CD8-positive, alpha-beta memory T cell (primary cell): ENCODE results near the gene ADAMTS2. TPM values are rescaled to one million over a fixed set of nuclear protein-coding genes. Genes with fewer than 3 reads are reported as not detected.
"Not testable (repeated sequence)": the region's sequence is repeated elsewhere in the genome, so short reads cannot be mapped to it uniquely, and the experiment has no call there.

Experiments used
- CTCF ChIA-PET: fragments of 350-600 bp; sonication (Branson Sonifier 250); formaldehyde crosslinking; loops from one replicate; lab custom pipeline; 2021; ENCODE audit warnings: antibody characterized with exemption; lab: Charles Lee
- POLR2A ChIA-PET: fragments of 350-600 bp; sonication (Branson Sonifier 250); formaldehyde crosslinking; loops from one replicate; lab custom pipeline; 2021; ENCODE audit warnings: antibody characterized with exemption; lab: Charles Lee
- DNase-seq, 5 donors: peaks; one replicate each; pipeline versions ENCODE4 v3.0.0 to v3.0.0-alpha.2; 2020 to 2022; ENCODE audit warnings: mixed read lengths in 1 of 5
- H3K27ac ChIP-seq: one replicate; pipeline ENCODE4 v1.7.0; 2013; ENCODE audit warnings: low read depth, mild to moderate bottlenecking, low read length, moderate library complexity
- H3K27me3 ChIP-seq: 2 replicates; pipeline ENCODE4 v1.7.0; 2013; ENCODE audit warnings: low read length, mild to moderate bottlenecking; ENCODE audit not compliant: insufficient read depth, poor library complexity, severe bottlenecking
- H3K36me3 ChIP-seq: 2 replicates; pipeline ENCODE4 v1.7.0; 2013; ENCODE audit warnings: mild to moderate bottlenecking, low read length, moderate library complexity; ENCODE audit not compliant: insufficient read depth
- H3K4me1 ChIP-seq: 2 replicates; pipeline ENCODE4 v1.7.0; 2013; ENCODE audit warnings: mild to moderate bottlenecking, low read length, moderate library complexity; ENCODE audit not compliant: insufficient read depth
- H3K4me3 ChIP-seq: 2 replicates; pipeline ENCODE4 v1.7.0; 2013; ENCODE audit warnings: mild to moderate bottlenecking, low read length
- H3K9me3 ChIP-seq: 2 replicates; pipeline ENCODE4 v1.7.0; 2013; ENCODE audit warnings: mild to moderate bottlenecking, low read length
- H3K27ac Mint-ChIP-seq, 8 donors: one replicate each; pipeline ENCODE4 v1.8.0; 2020 to 2021; ENCODE audit warnings: mixed read lengths in 8 of 8, mild to moderate bottlenecking in 6 of 8, inconsistent platforms in 3 of 8, moderate library complexity in 3 of 8
- H3K27me3 Mint-ChIP-seq, 2 donors: one replicate each; pipeline ENCODE4 v1.8.0; 2020 to 2021; ENCODE audit warnings: mixed read lengths in 2 of 2, mild to moderate bottlenecking in 1 of 2, moderate library complexity in 1 of 2
- H3K36me3 Mint-ChIP-seq, 3 donors: one replicate each; pipeline ENCODE4 v1.8.0; 2020 to 2021; ENCODE audit warnings: mixed read lengths in 3 of 3, inconsistent platforms in 1 of 3, mild to moderate bottlenecking in 1 of 3
- H3K4me1 Mint-ChIP-seq, 3 donors: one replicate each; pipeline ENCODE4 v1.8.0; 2020 to 2021; ENCODE audit warnings: mixed read lengths in 3 of 3, inconsistent platforms in 1 of 3, mild to moderate bottlenecking in 1 of 3
- H3K4me3 Mint-ChIP-seq, 7 donors: one replicate each; pipeline ENCODE4 v1.8.0; 2020 to 2021; ENCODE audit warnings: mixed read lengths in 7 of 7, mild to moderate bottlenecking in 6 of 7, moderate library complexity in 4 of 7, inconsistent platforms in 2 of 7
- H3K9me3 Mint-ChIP-seq, 5 donors: one replicate each; pipeline ENCODE4 v1.8.0; 2020 to 2022; ENCODE audit warnings: mixed read lengths in 5 of 5, mild to moderate bottlenecking in 3 of 5, moderate library complexity in 2 of 5, inconsistent platforms in 1 of 5
- polyA plus RNA-seq: library from polyadenylated mRNA; unstranded; fragments of 300-500 nt; fragmentation: Illumina TruSeq; gene quantifications from one replicate; pipeline ENCODE4 v1.2.3, GENCODE V29; 2021
- total RNA-seq, 2 experiments: library from RNA; stranded (reverse); gene quantifications; one replicate each; pipeline ENCODE4 v1.2.3, GENCODE V29; 2021

Gene ADAMTS2
- total and polyA plus RNA-seq, 3 experiments from 2014 or later: not detected

DNA sequence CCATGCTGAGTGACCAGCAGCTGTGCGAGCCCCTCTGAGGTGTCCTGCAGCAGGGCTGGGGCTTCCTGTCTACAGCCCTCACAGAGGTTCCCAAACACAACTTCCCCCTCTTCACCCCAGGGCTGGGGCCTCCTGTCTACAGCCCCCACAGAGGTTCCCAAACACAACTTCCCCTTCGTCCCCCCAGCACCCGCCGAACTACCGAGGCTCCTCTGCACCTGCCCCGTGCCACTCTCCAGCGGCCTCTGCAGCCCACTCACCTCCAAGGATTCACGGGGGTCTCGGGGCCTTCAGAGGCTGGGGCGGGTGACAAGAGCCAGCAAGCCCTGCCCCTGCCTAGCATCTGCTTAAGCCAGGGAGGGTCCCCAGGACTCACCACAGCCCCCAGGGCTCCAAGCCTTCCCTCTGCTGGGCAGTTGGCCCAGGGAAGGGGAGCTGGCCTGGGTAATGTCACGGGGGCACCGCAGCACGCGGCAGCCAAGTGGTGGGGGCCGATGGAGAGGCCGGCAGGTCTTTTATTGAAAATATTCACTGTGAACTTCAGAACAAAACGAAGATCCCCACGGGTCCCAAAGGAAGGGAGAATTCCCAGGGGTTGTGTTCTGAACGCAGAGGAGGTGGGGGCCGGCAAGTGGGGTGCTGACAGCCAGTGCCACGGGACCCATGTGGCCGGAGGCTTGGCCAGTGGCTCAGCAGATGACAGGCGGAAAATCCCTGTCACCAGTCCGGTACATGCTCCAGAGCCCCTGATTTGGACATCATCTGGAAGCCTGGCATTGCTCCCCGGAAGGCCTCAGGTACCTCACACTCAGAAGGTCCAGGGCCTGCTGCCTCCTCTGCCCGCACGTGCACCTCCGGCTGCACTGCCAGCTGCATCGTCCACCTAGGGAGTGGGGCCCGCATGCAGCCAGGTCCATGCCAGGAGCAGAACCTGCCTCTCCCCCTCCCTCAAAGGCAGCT, 125.3 kb downstream of the ADAMTS2 start:
- ChIA-PET POLR2A (no interaction called here), CTCF (no interaction called here)
- H3K4me1 Mint-ChIP-seq: no peaks in the 10 kb centered on the region
- H3K27me3 Mint-ChIP-seq: peaks cover 0 to under 1% of the 10 kb centered on the region in 2 donors
- DNase-seq: no peak
- H3K27ac ChIP-seq: no peak overlapping the region
- no peak overlapping the region for H3K27ac Mint-ChIP-seq
- no peaks in the 10 kb centered on the region for H3K4me1 ChIP-seq
- no peak overlapping the region for H3K4me3 Mint-ChIP-seq
- no peak overlapping the region for H3K4me3 ChIP-seq
- H3K36me3 Mint-ChIP-seq: no peaks in the 10 kb centered on the region
- peaks cover 0 to 4% (median 1%) of the 10 kb centered on the region in 5 donors for H3K9me3 Mint-ChIP-seq
- no peaks in the 10 kb centered on the region for H3K9me3 ChIP-seq
- no peaks in the 10 kb centered on the region for H3K27me3 ChIP-seq
- no peaks in the 10 kb centered on the region for H3K36me3 ChIP-seq

GRCh38 chr5:179218943-179219330, 126.3 kb downstream of the ADAMTS2 start:
- H3K36me3 Mint-ChIP-seq: no peaks in the 10 kb centered on the region
- H3K4me1 ChIP-seq: no peaks in the 10 kb centered on the region
- ChIA-PET CTCF (no interaction called here), POLR2A (no interaction called here)
- H3K27ac Mint-ChIP-seq: no peak overlapping the region
- no peaks in the 10 kb centered on the region for H3K9me3 ChIP-seq
- no peak overlapping the region for H3K4me3 Mint-ChIP-seq
- no peaks in the 10 kb centered on the region for H3K4me1 Mint-ChIP-seq
- no peaks in the 10 kb centered on the region for H3K27me3 Mint-ChIP-seq
- H3K27me3 ChIP-seq: no peaks in the 10 kb centered on the region
- peaks cover 0 to 4% (median 0%) of the 10 kb centered on the region in 5 donors for H3K9me3 Mint-ChIP-seq
- no peaks in the 10 kb centered on the region for H3K36me3 ChIP-seq
- H3K4me3 ChIP-seq: no peak overlapping the region
- no peak overlapping the region for H3K27ac ChIP-seq
- no peak for DNase-seq

DNA sequence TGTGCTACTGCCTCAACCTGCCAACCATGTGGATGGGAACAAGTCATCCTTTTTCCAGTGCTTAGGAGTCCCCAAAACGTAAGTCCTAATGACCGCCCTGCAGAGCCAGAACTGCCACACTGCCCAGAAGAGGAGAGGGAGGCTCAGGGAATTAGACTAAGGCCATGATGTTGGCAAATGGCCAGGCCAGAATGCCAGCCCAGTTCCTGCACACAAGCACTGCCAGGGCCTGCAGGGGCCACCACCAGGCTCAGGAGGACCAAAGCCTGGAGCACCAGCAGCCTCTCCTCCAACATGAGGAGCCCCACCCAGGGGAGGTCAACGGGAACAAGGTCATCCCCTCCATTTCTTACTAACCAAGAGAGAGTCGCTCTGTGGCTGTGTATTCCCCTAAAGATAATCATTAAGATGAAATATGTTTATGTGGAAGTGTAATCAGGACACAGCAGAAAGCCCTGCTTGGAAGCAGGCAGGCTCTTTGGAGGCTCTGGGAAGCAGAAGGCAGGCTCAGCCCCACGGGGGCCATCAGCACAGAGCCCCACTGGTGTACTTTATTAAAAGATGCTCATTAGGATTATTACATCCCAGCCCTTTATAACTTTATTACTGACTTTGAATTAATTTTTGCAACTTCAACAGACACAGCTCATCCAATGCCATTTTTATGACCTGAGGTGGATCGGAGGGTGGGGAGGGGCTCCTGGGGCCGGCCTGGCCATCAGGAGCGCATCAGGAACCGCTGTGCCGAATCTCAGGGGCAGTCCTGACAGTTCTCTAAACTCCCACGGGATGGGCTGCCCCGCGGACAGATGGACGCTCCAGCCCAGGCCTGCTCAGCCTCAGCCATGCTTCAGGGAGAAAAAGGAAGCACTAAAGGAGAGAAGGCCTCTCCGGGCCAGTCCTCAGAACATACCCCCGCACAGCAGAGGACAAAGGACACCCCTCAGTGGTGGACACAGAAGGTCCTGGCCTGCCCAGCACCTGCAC, 127.0 kb downstream of the ADAMTS2 start:
- Histone ChIP-seq H3K27ac (no peak overlapping the region), H3K36me3 (no peaks in the 10 kb centered on the region), H3K4me3 (no peak overlapping the region), H3K9me3 (no peaks in the 10 kb centered on the region), H3K4me1 (no peaks in the 10 kb centered on the region), H3K27me3 (no peaks in the 10 kb centered on the region)
- peaks cover 0 to 3% (median 0%) of the 10 kb centered on the region in 5 donors for H3K9me3 Mint-ChIP-seq
- ChIA-PET POLR2A (no interaction called here), CTCF (no interaction called here)
- no peaks in the 10 kb centered on the region for H3K36me3 Mint-ChIP-seq
- no peak overlapping the region for H3K4me3 Mint-ChIP-seq
- H3K27ac Mint-ChIP-seq: no peak overlapping the region
- no peaks in the 10 kb centered on the region for H3K27me3 Mint-ChIP-seq
- H3K4me1 Mint-ChIP-seq: no peaks in the 10 kb centered on the region
- no peak for DNase-seq

DNA sequence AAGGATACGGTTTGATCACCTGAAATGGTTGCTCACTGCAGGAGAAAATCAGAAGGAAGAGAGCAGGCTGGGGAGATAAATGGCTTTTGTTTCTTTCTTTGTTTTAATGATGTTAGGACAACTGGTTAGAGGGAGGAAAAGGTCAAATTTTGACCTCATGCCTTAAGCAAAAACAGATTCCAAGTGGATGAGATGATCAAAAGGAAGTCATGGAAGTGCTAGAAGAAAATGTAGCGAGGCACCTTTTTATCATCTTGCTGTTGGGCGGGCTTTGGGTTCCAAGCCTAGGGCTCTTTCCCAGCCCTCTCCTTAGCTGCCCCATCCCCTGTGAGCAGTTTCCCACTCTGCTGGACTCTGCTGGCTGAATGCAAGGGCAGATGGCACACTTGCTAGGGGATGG, 127.9 kb downstream of the ADAMTS2 start:
- Mint-ChIP-seq H3K4me1 (no peaks in the 10 kb centered on the region), H3K9me3 (no peaks in the 10 kb centered on the region), H3K36me3 (no peaks in the 10 kb centered on the region), H3K27me3 (no peaks in the 10 kb centered on the region), H3K27ac (no peak overlapping the region), H3K4me3 (no peak overlapping the region)
- no peak for DNase-seq
- Histone ChIP-seq H3K27ac (no peak overlapping the region), H3K4me3 (no peak overlapping the region), H3K36me3 (no peaks in the 10 kb centered on the region), H3K9me3 (no peaks in the 10 kb centered on the region), H3K4me1 (no peaks in the 10 kb centered on the region), H3K27me3 (no peaks in the 10 kb centered on the region)
- CTCF ChIA-PET: no interaction called here
- POLR2A ChIA-PET: no interaction called here

DNA sequence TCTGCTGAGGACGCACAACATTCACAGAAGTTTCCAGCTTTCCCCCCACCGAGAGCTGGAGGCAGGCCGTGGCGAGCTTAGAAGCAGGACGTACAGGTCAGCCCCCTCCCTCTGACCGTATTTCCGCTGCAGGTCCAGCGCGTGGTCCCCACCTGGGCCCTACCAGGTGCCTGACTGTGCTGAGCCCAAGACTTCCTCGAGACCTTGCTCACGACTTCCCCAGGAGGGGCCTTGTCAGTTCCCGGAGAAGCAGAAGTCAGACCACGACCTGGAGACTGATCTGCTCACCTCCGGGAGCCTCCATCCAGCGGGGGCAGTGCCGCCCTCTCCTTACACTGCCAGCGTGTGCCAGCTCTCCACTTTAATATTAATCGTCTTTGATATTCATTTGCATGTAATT, 128.9 kb downstream of the ADAMTS2 start:
- DNase-seq, H3K36me3 Mint-ChIP-seq, H3K4me1 Mint-ChIP-seq, POLR2A ChIA-PET, H3K9me3 ChIP-seq, H3K27me3 ChIP-seq, H3K4me1 ChIP-seq, H3K27me3 Mint-ChIP-seq, H3K27ac ChIP-seq, H3K27ac Mint-ChIP-seq, CTCF ChIA-PET, H3K4me3 Mint-ChIP-seq, H3K9me3 Mint-ChIP-seq, H3K36me3 ChIP-seq, H3K4me3 ChIP-seq: not testable (repeated sequence)

- Mint-ChIP-seq H3K36me3 (no peaks in the 10 kb centered on the region), H3K27ac (no peak overlapping the region), H3K27me3 (peaks cover 3 to 9% of the 10 kb centered on the region in 2 donors), H3K4me3 (no peak overlapping the region), H3K9me3 (no peaks in the 10 kb centered on the region), H3K4me1 (no peaks in the 10 kb centered on the region)
- no peaks in the 10 kb centered on the region for H3K4me1 ChIP-seq
- ChIA-PET CTCF (no interaction called here), POLR2A (no interaction called here)
- H3K27ac ChIP-seq: no peak overlapping the region
- no peak overlapping the region for H3K4me3 ChIP-seq
- H3K36me3 ChIP-seq: no peaks in the 10 kb centered on the region
- DNase-seq: no peak
- no peaks in the 10 kb centered on the region for H3K9me3 ChIP-seq
- no peaks in the 10 kb centered on the region for H3K27me3 ChIP-seq
Observed at GRCh38 chr5:179215576-179215975, 129.7 kb downstream of the ADAMTS2 start.

GRCh38 chr5:179214678-179215077, 130.6 kb downstream of the ADAMTS2 start:
- H3K4me1 Mint-ChIP-seq: no peaks in the 10 kb centered on the region
- no peak overlapping the region for H3K27ac Mint-ChIP-seq
- DNase-seq: no peak
- H3K9me3 Mint-ChIP-seq: no peaks in the 10 kb centered on the region
- Histone ChIP-seq H3K4me1 (no peaks in the 10 kb centered on the region), H3K27ac (no peak overlapping the region), H3K27me3 (no peaks in the 10 kb centered on the region), H3K9me3 (no peaks in the 10 kb centered on the region), H3K36me3 (no peaks in the 10 kb centered on the region), H3K4me3 (no peak overlapping the region)
- POLR2A ChIA-PET: no interaction called here
- CTCF ChIA-PET: no interaction called here
- peaks cover 3 to 9% of the 10 kb centered on the region in 2 donors for H3K27me3 Mint-ChIP-seq
- no peaks in the 10 kb centered on the region for H3K36me3 Mint-ChIP-seq
- no peak overlapping the region for H3K4me3 Mint-ChIP-seq

DNA sequence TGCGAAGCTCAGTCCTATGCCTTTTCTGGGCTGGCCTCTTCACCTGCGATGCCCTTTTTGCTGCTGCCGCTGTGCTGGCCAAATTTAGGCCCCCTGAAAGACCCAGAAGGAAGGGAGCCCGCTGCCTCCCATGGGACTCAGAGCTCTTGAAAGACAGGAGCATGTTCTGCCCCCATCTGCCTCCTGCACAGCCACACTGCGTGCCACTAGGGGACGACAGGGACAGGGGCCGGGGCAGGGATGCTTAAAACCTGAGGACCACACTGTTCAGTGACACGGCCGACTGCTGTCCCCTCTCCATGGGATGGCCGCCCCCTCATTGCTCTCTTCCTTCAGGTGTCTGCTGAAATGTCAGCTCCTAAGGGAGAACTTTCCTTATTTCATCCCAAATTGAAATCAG, 132.4 kb downstream of the ADAMTS2 start:
- no peaks in the 10 kb centered on the region for H3K9me3 Mint-ChIP-seq
- no peaks in the 10 kb centered on the region for H3K4me1 ChIP-seq
- no peaks in the 10 kb centered on the region for H3K27me3 ChIP-seq
- no peaks in the 10 kb centered on the region for H3K36me3 ChIP-seq
- H3K4me3 Mint-ChIP-seq: no peak overlapping the region
- no peaks in the 10 kb centered on the region for H3K4me1 Mint-ChIP-seq
- H3K4me3 ChIP-seq: no peak overlapping the region
- H3K9me3 ChIP-seq: no peaks in the 10 kb centered on the region
- no peak for DNase-seq
- no peak overlapping the region for H3K27ac Mint-ChIP-seq
- peaks cover 3 to 9% of the 10 kb centered on the region in 2 donors for H3K27me3 Mint-ChIP-seq
- ChIA-PET CTCF (no interaction called here), POLR2A (no interaction called here)
- no peaks in the 10 kb centered on the region for H3K36me3 Mint-ChIP-seq
- no peak overlapping the region for H3K27ac ChIP-seq
